Erythroblast (primary cell): ENCODE results near the gene CXCL1.

Experiments used
- GATA1 ChIP-seq: IDR thresholded peaks from 2 replicates; pipeline ENCODE4 v1.6.1; 2011; ENCODE audit warnings: low read depth, mild to moderate bottlenecking, control low read depth, low read length, moderate library complexity
- POLR2A ChIP-seq: IDR thresholded peaks from 2 replicates; pipeline ENCODE4 v1.6.1; 2011; ENCODE audit warnings: mild to moderate bottlenecking, low read length

DNA sequence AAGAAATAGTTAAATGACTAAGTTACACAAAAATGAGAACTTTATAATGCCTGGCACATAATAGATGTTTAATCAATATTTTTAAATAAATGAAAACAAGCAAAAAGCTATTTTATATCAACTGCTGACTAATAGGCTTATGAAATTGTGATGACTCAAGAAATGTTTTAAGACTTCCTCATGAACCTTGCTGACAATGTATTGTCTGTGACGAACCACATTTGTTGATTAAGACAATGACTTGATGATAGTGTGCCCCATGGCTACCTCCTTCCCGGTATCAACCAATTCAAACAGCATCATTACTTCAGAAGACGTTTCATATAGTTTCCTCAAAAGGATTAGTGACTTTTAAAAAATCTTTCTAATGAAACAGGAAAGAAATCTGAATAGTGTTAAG is 24.8 kb upstream of the CXCL1 start:
- no peak for TF ChIP-seq POLR2A
- TF ChIP-seq GATA1 = no peak
